Activated CD4-positive, alpha-beta memory T cell treated with anti-CD3 and anti-CD28 coated beads for 36 hours (primary cell): ENCODE measurements around the gene NCK2. TPM values are rescaled to one million over a fixed set of nuclear protein-coding genes. Genes with fewer than 3 reads are reported as not detected.
A peak's percentile ranks its signal among the peaks of the same experiment; 100 is the strongest.

ENCODE experiments used
- CTCF ChIA-PET: fragments of 350-600 bp; sonication (Branson Sonifier 250); formaldehyde crosslinking; loops from one replicate; lab custom pipeline; 2021; ENCODE audit warnings: antibody characterized with exemption, inconsistent platforms; lab: Charles Lee
- POLR2A ChIA-PET: fragments of 350-600 bp; sonication (Branson Sonifier 250); formaldehyde crosslinking; loops from one replicate; lab custom pipeline; 2021; ENCODE audit warnings: antibody characterized with exemption; lab: Charles Lee
- DNase-seq: peaks from one replicate; pipeline ENCODE4 v3.0.0-alpha.2; 2020
- H3K27ac Mint-ChIP-seq: one replicate; pipeline ENCODE4 v1.8.0; 2021; ENCODE audit warnings: mixed read lengths
- H3K27me3 Mint-ChIP-seq: one replicate; pipeline ENCODE4 v1.8.0; 2021; ENCODE audit warnings: mixed read lengths
- H3K36me3 Mint-ChIP-seq: one replicate; pipeline ENCODE4 v1.8.0; 2021; ENCODE audit warnings: mixed read lengths
- H3K4me1 Mint-ChIP-seq: one replicate; pipeline ENCODE4 v1.8.0; 2021; ENCODE audit warnings: low read depth, mixed read lengths
- H3K4me3 Mint-ChIP-seq: one replicate; pipeline ENCODE4 v1.8.0; 2021; ENCODE audit warnings: mild to moderate bottlenecking, mixed read lengths
- H3K9me3 Mint-ChIP-seq: one replicate; pipeline ENCODE4 v1.8.0; 2021; ENCODE audit warnings: mixed read lengths
- intact Hi-C: fragments of 100-400 bp; cut with micrococcal nuclease; formaldehyde crosslinking; loops from one replicate; pipeline ENCODE4 v1.15.1; 2023
- total RNA-seq, 2 experiments: library from RNA; stranded (reverse); gene quantifications; one replicate each; pipeline ENCODE4 v1.2.3, GENCODE V29; 2021

The NCK2 gene
- total RNA-seq, 2 experiments from 2014 or later, result 81.8 to 85.8 TPM

GRCh38 chr2:105836341-105836740 lies 91.6 kb downstream of the NCK2 start:
- peaks cover 84% of the 10 kb centered on the region for H3K4me1 Mint-ChIP-seq
- no peak for DNase-seq
- intact Hi-C loops, result loop anchor here (2.0 kb wide), 4 partner anchors 20 to 248 kb away; no protein-coding TSS in a partner anchor
- CTCF ChIA-PET, result interaction anchor here (0.7 to 1.2 kb wide), 3 partner anchors 21 to 36 kb away, joined by 3 to 6 read pairs (median 3); no protein-coding TSS in a partner anchor
- H3K27me3 Mint-ChIP-seq, result no peaks in the 10 kb centered on the region
- H3K4me3 Mint-ChIP-seq, result no peak overlapping the region
- POLR2A ChIA-PET, result interaction anchor here (1.0 to 1.6 kb wide), 4 partner anchors 21 to 87 kb away, joined by 3 to 7 read pairs (median 4); no protein-coding TSS in a partner anchor
- H3K27ac Mint-ChIP-seq, result peak overlapping the region; percentile 81
- H3K9me3 Mint-ChIP-seq, result peaks cover 41% of the 10 kb centered on the region
- H3K36me3 Mint-ChIP-seq, result peaks cover 40% of the 10 kb centered on the region

GRCh38 chr2:105836840-105837692 lies 92.4 kb downstream of the NCK2 start:
- Mint-ChIP-seq H3K27ac (peak overlapping the region; percentile 81), H3K9me3 (peaks cover 36% of the 10 kb centered on the region), H3K4me3 (peak overlapping the region; percentile 37), H3K36me3 (peaks cover 40% of the 10 kb centered on the region), H3K27me3 (no peaks in the 10 kb centered on the region), H3K4me1 (peaks cover 83% of the 10 kb centered on the region)
- POLR2A ChIA-PET, result interaction anchor here (1.0 to 1.6 kb wide), 5 partner anchors 20 to 89 kb away, joined by 3 to 7 read pairs (median 4); no protein-coding TSS in a partner anchor
- CTCF ChIA-PET, result interaction anchor here (1.2 kb wide), 2 partner anchors 21 to 36 kb away, joined by 3 to 6 read pairs; no protein-coding TSS in a partner anchor
- intact Hi-C loops, result loop anchor here (2.0 kb wide), 4 partner anchors 20 to 248 kb away; no protein-coding TSS in a partner anchor
- DNase-seq, result peak; percentile 74

DNA sequence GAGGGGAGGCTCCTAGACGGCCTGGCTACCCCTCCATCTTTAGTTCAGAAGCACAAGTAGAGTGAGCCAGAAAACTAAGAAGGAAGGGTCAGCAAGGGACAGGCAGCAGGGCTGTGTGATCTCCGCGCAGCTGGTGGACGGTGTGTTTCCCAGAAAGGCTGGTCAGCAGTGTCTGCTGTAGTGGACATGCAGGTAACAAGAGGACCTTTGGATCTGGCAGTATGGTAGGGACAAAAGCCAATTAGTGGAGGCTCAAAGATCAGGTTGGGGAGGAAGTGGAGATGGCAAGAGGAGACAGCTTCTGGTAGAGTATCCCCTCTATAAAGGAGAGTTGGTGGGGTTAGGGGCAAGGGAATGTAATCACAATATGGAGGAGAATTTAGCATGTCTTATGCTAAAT lies 95.1 kb downstream of the NCK2 start:
- Mint-ChIP-seq H3K27ac (peak overlapping the region; percentile 49), H3K27me3 (no peaks in the 10 kb centered on the region), H3K9me3 (peaks cover 16% of the 10 kb centered on the region), H3K4me1 (peaks cover 78% of the 10 kb centered on the region), H3K4me3 (no peak overlapping the region), H3K36me3 (peaks cover 31% of the 10 kb centered on the region)
- ChIA-PET CTCF (interaction anchor here (0.7 kb wide), 1 partner anchor 91 kb away, joined by 3 read pairs; no protein-coding TSS in a partner anchor), POLR2A (no interaction called here)
- DNase-seq, result no peak
- intact Hi-C loops, result no loop called here

GRCh38 chr2:105840933-105841332 lies 96.2 kb downstream of the NCK2 start:
- H3K27ac Mint-ChIP-seq, result peak overlapping the region; percentile 49
- CTCF ChIA-PET, result interaction anchor here (1.1 kb wide), 1 partner anchor 37 kb away, joined by 4 read pairs; no protein-coding TSS in a partner anchor
- POLR2A ChIA-PET, result no interaction called here
- intact Hi-C loops, result loop anchor here (1.0 kb wide), 1 partner anchor 15 kb away; no protein-coding TSS in a partner anchor
- no peak overlapping the region for H3K4me3 Mint-ChIP-seq
- peaks cover 6% of the 10 kb centered on the region for H3K9me3 Mint-ChIP-seq
- DNase-seq, result no peak
- peaks cover 84% of the 10 kb centered on the region for H3K4me1 Mint-ChIP-seq
- peaks cover 21% of the 10 kb centered on the region for H3K36me3 Mint-ChIP-seq
- no peaks in the 10 kb centered on the region for H3K27me3 Mint-ChIP-seq

DNA sequence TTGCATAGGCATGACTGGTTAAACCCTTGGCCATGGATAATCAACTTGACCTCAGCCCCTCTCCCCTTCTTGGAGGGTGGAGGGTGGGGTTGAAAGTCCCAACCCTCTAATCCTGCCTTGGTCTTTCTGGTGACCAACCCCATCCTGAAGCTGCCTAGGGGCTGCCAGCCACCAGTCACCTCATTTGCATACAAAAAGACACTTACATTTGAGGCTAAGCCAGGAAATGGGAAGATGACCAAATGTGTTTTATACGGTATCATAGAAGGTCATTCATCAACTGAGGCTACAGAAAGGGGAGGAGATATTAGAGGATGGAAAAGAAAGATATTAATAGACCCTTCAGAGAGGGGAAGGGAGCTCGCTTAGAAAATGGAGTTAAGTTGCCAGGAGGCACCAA lies 96.8 kb downstream of the NCK2 start:
- H3K27me3 Mint-ChIP-seq, result no peaks in the 10 kb centered on the region
- peaks cover 20% of the 10 kb centered on the region for H3K36me3 Mint-ChIP-seq
- intact Hi-C loops, result loop anchor here (1.0 kb wide), 1 partner anchor 15 kb away; no protein-coding TSS in a partner anchor
- peaks cover under 1% of the 10 kb centered on the region for H3K9me3 Mint-ChIP-seq
- ChIA-PET POLR2A (interaction anchor here (0.9 kb wide), 1 partner anchor 38 kb away, joined by 3 read pairs; no protein-coding TSS in a partner anchor), CTCF (interaction anchor here (1.1 kb wide), 1 partner anchor 38 kb away, joined by 4 read pairs; no protein-coding TSS in a partner anchor)
- H3K4me1 Mint-ChIP-seq, result peaks cover 84% of the 10 kb centered on the region
- H3K4me3 Mint-ChIP-seq, result no peak overlapping the region
- DNase-seq, result no peak
- peak overlapping the region; percentile 49 for H3K27ac Mint-ChIP-seq

GRCh38 chr2:105842555-105842954 lies 97.8 kb downstream of the NCK2 start:
- Mint-ChIP-seq H3K27ac (peak overlapping the region; percentile 52), H3K9me3 (no peaks in the 10 kb centered on the region), H3K4me3 (no peak overlapping the region), H3K36me3 (peaks cover 24% of the 10 kb centered on the region), H3K27me3 (no peaks in the 10 kb centered on the region), H3K4me1 (peaks cover 83% of the 10 kb centered on the region)
- ChIA-PET POLR2A (no interaction called here), CTCF (no interaction called here)
- intact Hi-C loops, result no loop called here
- DNase-seq, result no peak

- H3K9me3 Mint-ChIP-seq, result no peaks in the 10 kb centered on the region
- DNase-seq, result no peak
- peaks cover 83% of the 10 kb centered on the region for H3K4me1 Mint-ChIP-seq
- H3K27ac Mint-ChIP-seq, result no peak overlapping the region
- ChIA-PET POLR2A (no interaction called here), CTCF (interaction anchor here (0.7 kb wide), 1 partner anchor 13 kb away, joined by 4 read pairs; no protein-coding TSS in a partner anchor)
- no peaks in the 10 kb centered on the region for H3K27me3 Mint-ChIP-seq
- intact Hi-C loops, result no loop called here
- peaks cover 23% of the 10 kb centered on the region for H3K36me3 Mint-ChIP-seq
- no peak overlapping the region for H3K4me3 Mint-ChIP-seq
Observed at GRCh38 chr2:105843476-105844374, 99.0 kb downstream of the NCK2 start.

GRCh38 chr2:105845976-105846375 lies 101.3 kb downstream of the NCK2 start:
- no peak overlapping the region for H3K4me3 Mint-ChIP-seq
- H3K4me1 Mint-ChIP-seq, result peaks cover 81% of the 10 kb centered on the region
- no peaks in the 10 kb centered on the region for H3K9me3 Mint-ChIP-seq
- H3K36me3 Mint-ChIP-seq, result peaks cover 21% of the 10 kb centered on the region
- ChIA-PET CTCF (no interaction called here), POLR2A (interaction anchor here (0.6 kb wide), 1 partner anchor 222 kb away, joined by 4 read pairs; no protein-coding TSS in a partner anchor)
- intact Hi-C loops, result no loop called here
- H3K27me3 Mint-ChIP-seq, result no peaks in the 10 kb centered on the region
- no peak for DNase-seq
- H3K27ac Mint-ChIP-seq, result peak overlapping the region; percentile 19

DNA sequence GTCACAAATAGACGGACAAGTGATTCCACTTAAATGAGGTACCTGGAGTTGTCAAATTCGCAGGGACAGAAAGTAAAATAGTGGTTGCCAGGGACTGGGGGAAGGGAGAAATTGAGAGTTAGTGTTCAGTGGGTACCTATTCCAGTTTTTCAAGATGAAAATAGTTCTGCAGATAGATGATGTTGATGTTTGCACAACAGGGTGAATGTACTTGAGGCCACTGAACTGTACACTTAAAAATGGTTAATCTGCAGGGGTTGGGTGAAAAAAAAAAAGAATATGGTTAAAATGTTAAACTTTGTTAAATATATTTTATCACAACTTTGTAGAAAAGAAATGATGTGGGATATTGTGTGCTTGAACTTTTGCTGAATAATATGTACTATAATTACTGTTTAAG lies 102.3 kb downstream of the NCK2 start:
- ChIA-PET POLR2A (no interaction called here), CTCF (no interaction called here)
- Mint-ChIP-seq H3K36me3 (peaks cover 21% of the 10 kb centered on the region), H3K4me1 (peaks cover 77% of the 10 kb centered on the region), H3K4me3 (no peak overlapping the region), H3K27ac (no peak overlapping the region), H3K9me3 (no peaks in the 10 kb centered on the region), H3K27me3 (no peaks in the 10 kb centered on the region)
- DNase-seq, result no peak
- intact Hi-C loops, result no loop called here

DNA sequence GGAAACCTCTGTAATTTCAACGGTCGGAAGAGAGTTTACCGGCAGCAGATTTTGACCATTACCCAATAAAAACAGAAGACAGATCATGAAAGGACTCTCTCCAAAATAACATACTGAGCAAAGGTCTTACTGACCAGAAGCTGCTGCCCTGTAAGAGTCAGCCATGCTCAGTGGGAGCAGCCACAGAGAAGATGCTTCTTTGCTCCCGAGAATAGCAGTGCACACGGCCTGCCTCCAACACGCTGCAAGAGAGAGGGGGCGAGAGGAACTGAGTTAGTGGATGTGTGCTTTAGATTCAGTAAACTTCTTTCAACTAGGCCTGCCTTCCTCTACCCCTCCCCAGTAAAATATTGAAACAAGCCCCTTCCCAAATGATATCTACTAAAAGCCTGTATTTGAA lies 103.7 kb downstream of the NCK2 start:
- intact Hi-C loops, result no loop called here
- H3K4me1 Mint-ChIP-seq, result peaks cover 77% of the 10 kb centered on the region
- H3K36me3 Mint-ChIP-seq, result peaks cover 18% of the 10 kb centered on the region
- POLR2A ChIA-PET, result no interaction called here
- H3K4me3 Mint-ChIP-seq, result no peak overlapping the region
- no peak for DNase-seq
- CTCF ChIA-PET, result interaction anchor here (1.3 kb wide), 1 partner anchor 272 kb away, joined by 3 read pairs; no protein-coding TSS in a partner anchor
- H3K27me3 Mint-ChIP-seq, result no peaks in the 10 kb centered on the region
- no peaks in the 10 kb centered on the region for H3K9me3 Mint-ChIP-seq
- H3K27ac Mint-ChIP-seq, result peak overlapping the region; percentile 65

DNA sequence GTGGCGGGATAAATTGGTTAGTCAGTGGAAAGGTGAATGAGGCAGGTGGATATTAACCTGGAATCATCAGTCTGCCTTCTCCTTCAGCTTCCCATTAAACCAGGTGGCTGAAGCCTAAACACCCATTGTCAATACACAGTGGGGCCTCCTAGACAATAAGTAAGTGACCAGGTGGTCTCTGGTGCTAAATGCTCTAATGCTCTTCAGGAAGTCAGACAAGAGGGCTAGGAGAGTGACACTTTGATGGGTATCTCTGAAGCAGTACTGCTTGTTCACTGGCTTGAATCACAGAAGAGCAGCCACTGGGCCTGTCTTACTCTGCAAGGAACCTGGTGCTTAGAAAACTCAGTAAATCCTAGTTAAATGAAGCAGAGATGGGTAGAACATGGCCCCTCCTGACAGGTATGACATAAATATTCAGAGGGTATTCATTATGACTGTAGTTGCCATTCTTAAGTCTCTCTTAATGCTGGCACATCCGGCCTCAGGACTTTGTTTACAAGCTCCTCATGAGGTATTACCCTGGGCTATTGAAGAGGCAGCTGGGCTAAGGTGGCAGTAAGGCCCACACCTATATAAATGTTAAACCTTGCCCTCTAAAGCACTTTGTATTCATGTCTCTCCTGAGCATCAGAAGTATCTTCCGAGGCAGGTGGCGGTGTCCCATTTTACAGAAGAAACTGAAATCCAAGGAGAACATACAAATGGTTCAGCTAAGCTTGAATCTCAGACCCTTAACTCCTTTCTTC lies 104.9 kb downstream of the NCK2 start:
- peak overlapping the region; percentile 65 for H3K27ac Mint-ChIP-seq
- no peaks in the 10 kb centered on the region for H3K9me3 Mint-ChIP-seq
- H3K4me1 Mint-ChIP-seq, result peaks cover 75% of the 10 kb centered on the region
- intact Hi-C loops, result loop anchor here (10.0 kb wide), 1 partner anchor 175 kb away; no protein-coding TSS in a partner anchor
- no peak overlapping the region for H3K4me3 Mint-ChIP-seq
- H3K27me3 Mint-ChIP-seq, result no peaks in the 10 kb centered on the region
- POLR2A ChIA-PET, result no interaction called here
- CTCF ChIA-PET, result interaction anchor here (1.5 kb wide), 1 partner anchor 9 kb away, joined by 4 read pairs; no protein-coding TSS in a partner anchor
- H3K36me3 Mint-ChIP-seq, result peaks cover 14% of the 10 kb centered on the region
- no peak for DNase-seq
